Measurements from ENCODE around the gene RCOR1. TPM values are rescaled to one million over a fixed set of nuclear protein-coding genes. Genes with fewer than 3 reads are reported as not detected.

The RCOR1 gene
- total RNA-seq, 3 donors from 2014 or later (not counting 1 experiment from before 2014, with no cell fraction given), result 20.3 to 36.5 (median 21.8) TPM

- no peaks in the 10 kb centered on the region for H3K9me3 ChIP-seq (ENCODE audit: control insufficient read depth, insufficient read depth, low read length)
- H3K4me1 Mint-ChIP-seq, result no peaks in the 10 kb centered on the region
- intact Hi-C loops (cut with micrococcal nuclease), result no loop called here
- H3K27ac ChIP-seq (ENCODE audit: low read length), result peak overlapping the region; percentile 83
- no peak for TF ChIP-seq CTCF (IDR thresholded peaks at IDR 0.05)
- H3K36me3 ChIP-seq (ENCODE audit: control insufficient read depth, insufficient read depth, low read length), result no peaks in the 10 kb centered on the region
- no peaks in the 10 kb centered on the region for H3K27me3 ChIP-seq (ENCODE audit: control insufficient read depth, insufficient read depth, low read length)
- DNase-seq, result peak in 1 of 2 donors; percentile 32
- H3K9me3 Mint-ChIP-seq, result no peaks in the 10 kb centered on the region
- 69% methylated on average over 19 of the region's 19 CpGs for WGBS (ENCODE audit: insufficient coverage)
- peaks cover 0 to 2% of the 10 kb centered on the region in 2 donors for H3K27me3 Mint-ChIP-seq (ENCODE audit: low read depth in 2 of 2)
- H3K4me1 ChIP-seq (ENCODE audit: control insufficient read depth, insufficient read depth, low read length), result peaks cover 22% of the 10 kb centered on the region
- H3K27ac Mint-ChIP-seq, result peak overlapping the region in 1 of 2 donors; percentile 47
- H3K4me3 Mint-ChIP-seq, result no peak overlapping the region
- peak; percentile 44 to 62 (median 57) for ATAC-seq
- H3K36me3 Mint-ChIP-seq, result no peaks in the 10 kb centered on the region
- H3K4me3 ChIP-seq (ENCODE audit: low read length), result no peak overlapping the region
Measured at GRCh38 chr14:102768223-102769048, 176.0 kb downstream of the RCOR1 start.

GRCh38 chr14:102769049-102769327 is 176.5 kb downstream of the RCOR1 start:
- no peak for TF ChIP-seq CTCF (IDR thresholded peaks at IDR 0.05)
- ATAC-seq (no peak), DNase-seq (no peak)
- WGBS (ENCODE audit: insufficient coverage), result 87% methylated on average over 4 of the region's 4 CpGs
- intact Hi-C loops (cut with micrococcal nuclease), result no loop called here
- Histone ChIP-seq H3K27ac (ENCODE audit: low read length) (peak overlapping the region; percentile 83), H3K4me1 (ENCODE audit: control insufficient read depth, insufficient read depth, low read length) (peaks cover 22% of the 10 kb centered on the region), H3K4me3 (ENCODE audit: low read length) (no peak overlapping the region), H3K9me3 (ENCODE audit: control insufficient read depth, insufficient read depth, low read length) (no peaks in the 10 kb centered on the region), H3K36me3 (ENCODE audit: control insufficient read depth, insufficient read depth, low read length) (no peaks in the 10 kb centered on the region), H3K27me3 (ENCODE audit: control insufficient read depth, insufficient read depth, low read length) (no peaks in the 10 kb centered on the region)
- H3K27ac Mint-ChIP-seq, result peak overlapping the region in 1 of 2 donors; percentile 47
- no peaks in the 10 kb centered on the region for H3K4me1 Mint-ChIP-seq
- H3K36me3 Mint-ChIP-seq, result no peaks in the 10 kb centered on the region
- no peaks in the 10 kb centered on the region for H3K9me3 Mint-ChIP-seq
- H3K4me3 Mint-ChIP-seq, result no peak overlapping the region
- peaks cover 0 to 2% of the 10 kb centered on the region in 2 donors for H3K27me3 Mint-ChIP-seq (ENCODE audit: low read depth in 2 of 2)

DNA sequence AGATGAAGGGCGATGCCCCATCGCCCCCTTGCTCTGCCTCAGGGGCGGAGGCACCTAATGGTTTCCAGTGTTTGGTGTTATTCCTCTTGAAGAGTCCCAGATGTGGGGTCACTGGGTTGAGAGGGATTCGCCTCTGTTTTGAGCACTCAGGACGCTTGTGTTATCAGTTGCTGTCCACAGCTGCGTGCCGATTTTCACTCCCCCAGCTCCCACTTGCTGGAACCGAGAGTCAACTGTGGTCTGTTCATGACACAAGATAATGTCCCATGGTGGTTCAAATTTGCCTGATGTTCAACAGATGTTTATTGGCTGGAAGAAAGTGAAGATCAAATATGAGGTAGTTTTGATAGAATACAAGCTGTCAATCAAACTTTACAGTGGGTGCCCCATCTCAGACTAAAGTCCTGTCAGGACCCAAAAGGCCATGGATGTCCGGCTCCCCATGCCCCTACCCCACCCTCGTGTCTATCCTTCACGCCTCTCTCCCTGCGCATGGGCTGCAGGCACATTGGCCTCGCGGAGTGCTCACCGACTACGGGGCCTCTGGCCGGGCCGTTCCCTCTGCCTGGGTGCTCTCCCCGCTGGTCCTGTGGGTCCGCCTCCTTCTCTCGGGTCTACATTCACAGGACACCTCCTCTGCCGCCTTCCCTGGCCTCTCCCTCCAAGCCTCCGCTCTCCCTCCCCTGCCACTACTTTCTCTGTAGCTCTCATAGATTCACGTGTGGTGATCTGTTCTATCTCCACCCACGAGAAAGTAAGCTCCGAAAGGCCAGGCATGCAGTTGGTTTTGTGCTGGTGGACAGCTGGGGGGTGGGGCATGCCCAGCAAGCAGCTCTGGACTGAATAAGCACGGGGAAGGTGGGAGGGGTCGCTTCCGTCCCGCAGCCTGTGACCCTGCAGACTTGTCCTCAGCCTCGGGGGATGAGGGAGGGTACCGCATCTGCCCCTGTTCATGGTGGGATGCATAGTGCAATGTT is 178.0 kb downstream of the RCOR1 start:
- 90% methylated on average over 31 of the region's 32 CpGs for WGBS (ENCODE audit: insufficient coverage)
- H3K4me3 ChIP-seq (ENCODE audit: low read length), result no peak overlapping the region
- Mint-ChIP-seq H3K4me1 (peaks cover 0 to 4% of the 10 kb centered on the region in 2 donors), H3K4me3 (no peak overlapping the region), H3K36me3 (no peaks in the 10 kb centered on the region), H3K9me3 (no peaks in the 10 kb centered on the region), H3K27me3 (ENCODE audit: low read depth in 2 of 2) (peaks cover 0 to 2% of the 10 kb centered on the region in 2 donors), H3K27ac (no peak overlapping the region)
- no peak overlapping the region for H3K27ac ChIP-seq (ENCODE audit: low read length)
- H3K27me3 ChIP-seq (ENCODE audit: control insufficient read depth, insufficient read depth, low read length), result no peaks in the 10 kb centered on the region
- intact Hi-C loops (cut with micrococcal nuclease), result loop anchor here (10.0 kb wide), 1 partner anchor 144 kb away; no protein-coding TSS in a partner anchor
- ATAC-seq, result no peak
- no peaks in the 10 kb centered on the region for H3K36me3 ChIP-seq (ENCODE audit: control insufficient read depth, insufficient read depth, low read length)
- no peaks in the 10 kb centered on the region for H3K9me3 ChIP-seq (ENCODE audit: control insufficient read depth, insufficient read depth, low read length)
- peaks cover 34% of the 10 kb centered on the region for H3K4me1 ChIP-seq (ENCODE audit: control insufficient read depth, insufficient read depth, low read length)
- no peak for DNase-seq
- no peak for TF ChIP-seq CTCF (IDR thresholded peaks at IDR 0.05)

Measured in natural killer cell (primary cell).